Muscle layer of duodenum (tissue), 2 donors: Measurements from ENCODE around the gene MRPL58.
"Not testable (repeated sequence)": the region's sequence is repeated elsewhere in the genome, so short reads cannot be mapped to it uniquely, and the experiment has no call there.

Experiments used
- H3K27ac ChIP-seq: one replicate; pipeline ENCODE4 v1.7.0; 2013; ENCODE audit warnings: mild to moderate bottlenecking, low read length
- H3K27me3 ChIP-seq: one replicate; pipeline ENCODE4 v1.7.0; 2013; ENCODE audit warnings: low read depth, mild to moderate bottlenecking, control low read depth, low read length
- H3K36me3 ChIP-seq, 2 donors: one replicate each; pipeline ENCODE4 v1.7.0; 2013; ENCODE audit warnings: low read length in 2 of 2, control low read depth in 1 of 2, mild to moderate bottlenecking in 1 of 2; ENCODE audit not compliant: insufficient read depth in 2 of 2, control insufficient read depth in 1 of 2
- H3K4me1 ChIP-seq, 2 donors: one replicate each; pipeline ENCODE4 v1.7.0; 2013; ENCODE audit warnings: low read length in 2 of 2, mild to moderate bottlenecking in 2 of 2, control low read depth in 1 of 2, moderate library complexity in 1 of 2; ENCODE audit not compliant: insufficient read depth in 2 of 2, control insufficient read depth in 1 of 2
- H3K4me3 ChIP-seq, 2 donors: one replicate each; pipeline ENCODE4 v1.7.0; 2013; ENCODE audit warnings: low read length in 2 of 2, low read depth in 1 of 2, mild to moderate bottlenecking in 1 of 2
- H3K9me3 ChIP-seq, 2 donors: one replicate each; pipeline ENCODE4 v1.7.0; 2013; ENCODE audit warnings: low read length in 2 of 2, control low read depth in 1 of 2, mild to moderate bottlenecking in 1 of 2; ENCODE audit not compliant: control insufficient read depth in 1 of 2
- donor health status: healthy.

The MRPL58 gene

GRCh38 chr17:75012346-75013091, at the start of gene MRPL58:
TSS of gene MRPL58 (plus strand) at chr17:75012670. CDS start at chr17:75012687, 17 bp downstream.
- H3K27ac ChIP-seq, result peak within 1 kb of the TSS; percentile 71
- peak within 1 kb of the TSS; percentile 61 to 91 for H3K4me3 ChIP-seq
- no peaks in the 10 kb centered on the region for H3K9me3 ChIP-seq
- no peaks in the 10 kb centered on the region for H3K36me3 ChIP-seq
- peaks cover 14 to 29% of the 10 kb centered on the region in 2 donors for H3K4me1 ChIP-seq
- H3K27me3 ChIP-seq, result no peaks in the 10 kb centered on the region

GRCh38 chr17:74963656-74964055, 48.8 kb upstream of the MRPL58 start:
- Histone ChIP-seq H3K4me3 (no peak overlapping the region), H3K9me3 (no peaks in the 10 kb centered on the region), H3K27ac (no peak overlapping the region), H3K27me3 (no peaks in the 10 kb centered on the region), H3K36me3 (no peaks in the 10 kb centered on the region), H3K4me1 (no peaks in the 10 kb centered on the region)

- Histone ChIP-seq H3K27me3 (no peaks in the 10 kb centered on the region), H3K9me3 (no peaks in the 10 kb centered on the region), H3K27ac (no peak overlapping the region), H3K4me3 (no peak overlapping the region), H3K4me1 (no peaks in the 10 kb centered on the region), H3K36me3 (no peaks in the 10 kb centered on the region)
Measured at GRCh38 chr17:74964246-74964761, 48.2 kb upstream of the MRPL58 start.

- H3K4me1 ChIP-seq, result no peaks in the 10 kb centered on the region
- no peaks in the 10 kb centered on the region for H3K36me3 ChIP-seq
- no peaks in the 10 kb centered on the region for H3K9me3 ChIP-seq
- H3K4me3 ChIP-seq, result no peak overlapping the region
- no peaks in the 10 kb centered on the region for H3K27me3 ChIP-seq
- no peak overlapping the region for H3K27ac ChIP-seq
Measured at GRCh38 chr17:74964988-74965622, 47.4 kb upstream of the MRPL58 start.

- peaks cover 0 to 8% of the 10 kb centered on the region in 2 donors for H3K4me1 ChIP-seq
- H3K36me3 ChIP-seq, result no peaks in the 10 kb centered on the region
- H3K27ac ChIP-seq, result peak overlapping the region; percentile 33
- H3K27me3 ChIP-seq, result peaks cover 12% of the 10 kb centered on the region
- no peaks in the 10 kb centered on the region for H3K9me3 ChIP-seq
- H3K4me3 ChIP-seq, result no peak overlapping the region
Measured at GRCh38 chr17:74968361-74968780, 44.1 kb upstream of the MRPL58 start.

- not testable (repeated sequence) for H3K9me3 ChIP-seq, H3K36me3 ChIP-seq, H3K27ac ChIP-seq, H3K4me1 ChIP-seq, H3K4me3 ChIP-seq
- peaks cover 12% of the 10 kb centered on the region for H3K27me3 ChIP-seq
Measured at GRCh38 chr17:74969501-74969900, 43.0 kb upstream of the MRPL58 start.

GRCh38 chr17:74970395-74970794, 42.1 kb upstream of the MRPL58 start:
- Histone ChIP-seq H3K9me3 (no peaks in the 10 kb centered on the region), H3K27ac (peak overlapping the region; percentile 67), H3K4me3 (peak overlapping the region in 1 of 2 donors; percentile 65), H3K36me3 (no peaks in the 10 kb centered on the region), H3K27me3 (peaks cover 12% of the 10 kb centered on the region), H3K4me1 (peaks cover 0 to 8% of the 10 kb centered on the region in 2 donors)

GRCh38 chr17:74971069-74971841, 41.2 kb upstream of the MRPL58 start:
- no peaks in the 10 kb centered on the region for H3K9me3 ChIP-seq
- H3K27ac ChIP-seq, result peak overlapping the region; percentile 67
- H3K36me3 ChIP-seq, result no peaks in the 10 kb centered on the region
- H3K4me3 ChIP-seq, result peak overlapping the region; percentile 65 to 76
- peaks cover 0 to 8% of the 10 kb centered on the region in 2 donors for H3K4me1 ChIP-seq
- peaks cover 12% of the 10 kb centered on the region for H3K27me3 ChIP-seq

GRCh38 chr17:74971842-74972106, 40.7 kb upstream of the MRPL58 start:
- Histone ChIP-seq H3K36me3 (no peaks in the 10 kb centered on the region), H3K27ac (peak overlapping the region; percentile 67), H3K27me3 (peaks cover 12% of the 10 kb centered on the region), H3K4me3 (peak overlapping the region; percentile 65 to 76), H3K9me3 (no peaks in the 10 kb centered on the region), H3K4me1 (peaks cover 0 to 8% of the 10 kb centered on the region in 2 donors)

- H3K4me3 ChIP-seq, result peak within 1 kb of the TSS; percentile 65 to 76
- H3K27me3 ChIP-seq, result peaks cover 12% of the 10 kb centered on the region
- H3K9me3 ChIP-seq, result no peaks in the 10 kb centered on the region
- H3K36me3 ChIP-seq, result no peaks in the 10 kb centered on the region
- H3K27ac ChIP-seq, result peak within 1 kb of the TSS; percentile 67
- H3K4me1 ChIP-seq, result peaks cover 0 to 8% of the 10 kb centered on the region in 2 donors
Measured at GRCh38 chr17:74972107-74972972, 40.1 kb upstream of the MRPL58 start, which contains the start of gene HID1. TSS of gene HID1 (minus strand) at chr17:74972759. CDS start at chr17:74972656, 103 bp downstream.
